Stimulated activated CD4-positive, alpha-beta T cell treated with anti-CD3 and anti-CD28 coated beads, Interleukin-1b, Interleukin-23, amount 100 ng/mL, for 1 hour (primary cell): ENCODE results near the gene PPP1CC.
"Not testable (repeated sequence)": the region's sequence is repeated elsewhere in the genome, so short reads cannot be mapped to it uniquely, and the experiment has no call there.

ENCODE experiments used
- DNase-seq, 2 donors: peaks; one replicate each; pipeline ENCODE4 v3.0.0-alpha.2; 2020; ENCODE audit warnings: low read depth in 2 of 2

Gene PPP1CC

DNA sequence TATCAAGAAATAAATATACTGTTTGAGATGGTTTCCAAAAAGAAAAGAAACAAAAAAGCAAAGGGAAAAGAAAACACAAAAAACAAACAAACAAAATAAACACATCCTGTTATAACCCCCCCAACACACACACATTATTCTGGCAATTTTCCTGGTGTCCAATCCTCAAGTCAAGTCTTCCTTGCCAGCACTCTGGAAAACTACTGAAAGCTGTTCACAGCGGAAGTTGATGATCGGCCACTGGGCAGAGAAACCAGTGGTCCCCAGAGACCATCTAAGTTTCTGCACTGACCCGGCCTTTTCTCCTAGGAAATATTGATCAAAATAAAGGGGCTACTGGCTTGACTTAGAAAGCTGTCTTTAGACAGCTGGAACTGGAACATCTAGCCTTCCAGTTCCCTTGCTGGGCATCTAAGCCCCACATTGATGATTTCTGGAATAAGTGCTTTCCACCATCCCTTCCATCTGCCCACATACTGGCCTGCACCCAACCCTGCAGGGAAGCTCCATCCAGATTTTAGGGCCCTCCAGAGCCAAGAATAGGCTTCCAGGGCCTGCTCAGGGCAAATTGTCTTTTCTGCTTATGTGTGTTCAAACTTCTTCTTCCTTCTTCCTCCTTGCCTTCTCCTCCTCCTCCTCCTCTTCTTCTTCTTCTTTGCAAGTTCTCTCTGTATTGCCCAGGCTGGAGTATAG, 11.6 kb upstream of the PPP1CC start:
- DNase-seq = no peak

DNA sequence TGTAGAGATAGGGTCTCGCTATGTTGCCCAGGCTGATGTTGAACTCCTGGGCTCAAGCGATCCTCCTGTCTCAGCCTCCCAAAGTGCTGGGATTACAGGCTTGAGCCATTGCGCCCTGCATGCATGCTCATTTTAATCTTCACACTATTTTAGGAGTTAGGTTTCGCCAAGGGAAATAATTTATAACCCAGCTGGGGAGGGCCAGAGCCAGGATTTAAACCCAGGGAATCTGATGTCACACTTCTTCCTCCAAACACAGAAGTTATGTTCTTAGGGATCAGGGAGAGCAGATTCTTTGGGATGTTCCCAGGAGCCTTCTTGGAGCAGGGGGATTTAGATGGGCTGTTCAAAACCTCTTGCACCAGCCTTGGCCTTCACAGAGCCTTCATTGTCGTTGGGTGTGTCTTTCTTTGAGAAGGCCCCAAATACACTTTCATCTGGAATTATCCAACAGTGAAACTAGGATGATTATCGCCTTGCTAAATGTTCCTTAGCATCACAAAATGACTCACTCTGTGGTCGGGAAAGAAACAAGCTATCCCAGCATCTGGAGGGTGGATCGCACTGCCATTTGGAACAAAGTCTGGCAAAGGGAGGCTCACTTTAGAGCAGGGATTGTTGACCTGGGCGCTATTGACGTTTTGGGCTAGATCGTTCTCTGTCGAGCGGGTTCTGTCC, 8.2 kb upstream of the PPP1CC start:
- DNase-seq = no peak

DNA sequence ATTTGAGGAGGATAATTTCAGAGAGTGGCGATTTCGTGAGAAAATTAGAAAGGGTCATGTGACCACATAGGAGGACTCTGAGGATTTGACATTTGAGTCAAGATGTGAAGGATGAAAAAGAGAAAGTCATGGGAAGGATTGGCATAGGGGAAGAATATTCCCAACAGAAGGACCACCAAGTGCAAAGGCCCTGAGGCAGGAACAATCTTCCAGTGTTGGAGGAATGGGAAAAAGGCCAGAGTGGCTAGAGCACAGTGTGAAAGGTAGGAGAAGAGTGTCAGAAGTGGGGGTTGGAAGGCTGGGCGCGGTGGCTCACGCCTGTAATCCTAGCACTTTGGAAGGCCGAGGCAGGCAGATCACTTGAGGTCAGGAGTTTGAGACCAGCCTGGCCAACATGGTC, 3.9 kb upstream of the PPP1CC start:
- no peak for DNase-seq

DNA sequence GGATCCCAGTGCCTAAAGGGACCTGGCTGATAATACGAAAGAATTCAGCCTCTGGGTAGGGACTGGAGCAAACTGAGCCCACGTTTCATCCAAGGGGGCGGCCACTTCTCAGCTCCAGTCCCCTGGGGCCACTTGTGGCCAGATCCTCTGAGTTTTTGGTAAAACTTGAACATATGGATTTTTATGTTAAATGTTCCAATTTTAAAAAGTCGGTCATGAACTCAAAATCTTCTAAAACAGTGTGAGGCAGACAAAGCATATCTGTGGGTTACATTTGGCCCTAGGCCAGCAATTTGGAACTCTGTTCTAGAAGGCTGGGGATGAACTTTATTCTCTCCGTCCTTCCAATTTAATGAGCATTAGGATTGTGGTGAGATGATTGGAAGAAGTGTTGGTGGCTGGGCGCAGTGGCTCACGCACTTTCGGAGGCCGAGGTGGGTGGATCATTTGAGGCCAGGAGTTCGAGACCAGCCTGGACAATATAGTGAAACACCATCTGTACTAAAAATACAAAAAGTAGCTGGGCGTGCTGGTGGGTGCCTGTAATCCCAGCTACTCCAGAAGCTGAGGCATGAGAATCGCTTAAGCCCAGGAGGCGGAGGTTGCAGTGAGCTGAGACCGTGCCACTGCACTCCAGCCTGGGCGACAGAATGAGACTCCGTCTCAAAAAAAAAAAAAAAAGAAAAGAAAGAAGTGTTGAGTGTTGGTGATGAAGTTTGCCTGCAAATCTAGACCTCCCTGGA, 3.0 kb upstream of the PPP1CC start:
- DNase-seq = no peak

DNA sequence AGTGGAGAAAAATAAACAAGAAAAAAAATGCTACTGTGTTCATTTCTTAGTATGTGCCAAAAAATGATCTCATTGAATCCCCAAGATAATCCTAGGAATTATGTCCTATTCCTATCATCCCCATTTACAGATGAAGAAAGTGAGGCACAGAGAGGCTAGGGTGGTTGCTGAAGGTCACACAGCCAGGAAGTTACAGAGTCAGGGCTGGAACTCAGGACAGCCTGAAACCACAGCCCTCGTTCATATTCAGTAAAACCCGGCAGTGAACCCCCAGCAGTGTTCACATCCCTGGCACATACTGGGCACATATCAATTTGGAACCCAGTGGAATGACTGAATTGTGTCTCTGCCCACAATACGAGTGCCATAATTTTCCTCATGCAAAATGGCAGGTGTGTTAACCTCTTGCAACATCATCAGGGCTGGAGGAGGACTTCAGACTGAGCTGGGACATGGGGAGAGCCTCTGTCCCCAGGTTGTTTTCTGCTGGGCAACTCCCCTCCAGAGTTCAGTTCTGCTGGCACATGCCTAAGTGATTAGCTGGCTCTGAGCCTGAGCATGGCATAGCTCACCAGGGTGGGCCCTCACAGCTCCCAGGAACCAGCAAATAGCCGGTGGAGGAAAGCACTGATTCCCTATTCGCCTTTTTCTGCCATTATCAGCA, 2.0 kb upstream of the PPP1CC start:
- DNase-seq = no peak

DNA sequence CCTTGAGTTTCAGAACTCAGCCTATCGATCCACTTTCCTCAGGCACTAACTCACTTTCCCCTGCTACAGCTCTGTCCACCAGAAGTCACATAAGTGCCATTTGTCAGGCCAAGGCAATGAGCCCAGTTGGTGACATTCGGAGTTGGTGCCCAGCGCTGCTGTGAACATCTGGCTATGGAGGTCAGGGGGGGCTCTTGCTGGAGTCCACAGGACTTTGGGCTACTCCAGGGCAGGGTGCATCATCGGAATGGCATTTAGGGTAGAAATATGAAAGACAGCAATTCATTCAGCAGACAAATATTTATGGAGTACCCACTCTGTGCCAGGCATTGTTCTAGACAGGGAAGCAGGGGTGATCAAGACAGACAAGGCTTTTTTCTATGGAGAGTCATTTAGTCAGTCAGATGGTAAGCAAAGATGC, 1.5 kb upstream of the PPP1CC start:
- no peak for DNase-seq

DNA sequence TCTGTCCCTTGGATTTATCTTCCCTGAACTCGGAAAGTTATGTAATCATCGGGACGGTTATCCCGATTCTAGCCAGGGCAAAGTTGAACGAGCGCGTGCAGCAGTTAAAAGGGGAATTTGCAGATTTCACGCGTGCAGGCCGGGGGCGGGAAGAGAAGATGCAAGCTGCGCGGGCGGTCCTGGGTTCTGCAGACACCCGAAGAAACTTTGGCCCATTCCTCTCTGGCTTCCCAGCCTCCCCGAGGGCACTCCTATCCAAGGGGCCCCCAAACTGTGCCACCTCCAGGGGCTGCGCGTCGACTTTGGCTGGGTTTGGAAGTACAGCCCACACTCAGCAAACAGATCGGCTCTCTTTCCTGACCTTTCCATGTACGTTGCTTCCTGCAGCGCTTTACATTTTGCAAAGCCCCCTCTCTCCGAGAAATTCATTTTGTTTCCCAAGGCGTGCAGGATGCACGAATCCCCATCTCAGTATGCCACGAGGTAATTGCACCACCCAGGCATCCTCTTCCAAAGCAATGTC, 941 bp upstream of the PPP1CC start:
- DNase-seq = no peak

DNA sequence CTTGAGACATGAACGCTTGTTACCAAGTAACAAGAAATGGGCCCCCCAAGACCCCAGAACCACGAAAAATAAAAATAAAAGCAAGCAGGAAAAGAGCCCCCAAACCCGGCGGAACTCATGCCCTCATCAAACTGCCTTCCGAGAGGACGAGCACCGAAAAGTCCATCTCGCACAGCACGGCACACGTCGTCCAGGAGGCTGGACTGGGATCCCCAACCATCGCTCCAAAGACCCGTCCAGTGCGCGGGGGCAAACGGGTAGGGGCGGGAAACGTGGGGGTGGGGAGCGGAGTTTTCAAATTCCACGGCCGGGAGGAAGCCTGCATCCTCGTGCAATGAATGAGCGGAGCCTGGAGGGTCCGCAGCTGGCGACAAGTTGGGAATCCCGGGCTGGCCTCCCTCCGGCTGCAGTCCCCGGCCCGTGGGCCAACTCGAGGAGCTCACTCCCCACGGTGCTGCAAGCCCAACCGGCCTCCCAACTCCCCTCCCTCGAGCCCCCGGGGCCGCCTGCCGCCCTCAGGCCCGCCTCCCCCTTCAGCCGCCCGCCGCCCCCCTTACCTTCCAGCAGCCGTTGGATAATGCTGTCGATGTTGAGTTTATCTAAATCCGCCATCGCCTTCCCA, 484 bp downstream of the PPP1CC start:
- DNase-seq = no peak

DNA sequence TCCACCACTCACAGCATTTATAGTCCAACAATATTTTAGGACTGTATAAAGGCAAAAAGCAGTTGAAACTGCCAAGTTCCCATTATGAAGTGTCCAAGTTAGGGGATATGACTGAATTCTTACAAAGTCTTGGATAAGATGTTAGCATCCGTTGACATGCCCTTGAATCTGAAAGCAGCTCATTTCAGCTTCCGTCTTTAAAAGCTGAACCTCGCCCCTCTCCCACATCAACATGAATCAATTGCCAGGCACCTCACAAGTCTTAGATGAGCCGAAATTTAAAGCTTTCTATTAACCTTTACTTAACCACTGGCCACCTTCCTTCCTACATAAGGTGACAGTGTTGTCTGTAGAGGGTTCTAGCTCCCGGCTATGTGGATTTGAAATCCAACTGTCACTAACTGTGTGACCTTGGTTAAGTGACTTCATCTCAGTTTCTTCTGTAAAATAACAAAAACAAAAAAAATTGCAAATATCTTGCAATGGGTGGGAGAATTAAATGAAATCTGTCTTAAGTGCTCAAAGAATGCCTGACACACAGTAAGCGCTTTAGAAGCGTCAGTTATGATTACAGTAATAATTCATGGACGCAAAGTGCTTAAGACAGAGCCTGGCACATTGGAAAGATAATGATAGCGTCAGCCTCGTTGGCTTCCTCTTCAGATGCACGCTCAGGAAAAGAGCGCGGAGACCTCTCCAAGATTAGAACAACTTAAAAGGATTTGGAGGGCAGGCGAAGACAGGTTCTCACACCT, 1.2 kb downstream of the PPP1CC start:
- no peak for DNase-seq

DNA sequence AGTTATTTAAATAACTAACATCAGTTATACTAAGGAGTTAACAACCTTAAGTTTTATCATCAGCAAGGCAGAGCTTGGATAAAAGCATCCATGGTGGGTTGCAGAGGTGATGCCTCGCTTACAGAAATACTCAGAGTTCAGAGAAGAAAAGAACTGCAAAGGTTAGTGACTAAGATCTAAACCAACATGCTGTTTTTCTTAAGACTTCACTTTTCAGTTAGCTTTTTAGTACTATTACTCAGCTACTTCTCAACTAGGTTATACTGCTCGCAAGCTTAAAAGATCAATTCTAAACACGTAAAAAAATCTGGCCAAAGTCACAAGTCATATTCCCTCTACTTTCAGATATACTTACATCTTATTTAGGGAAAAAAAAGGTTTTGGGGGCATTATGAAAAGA, 2.8 kb downstream of the PPP1CC start:
- DNase-seq = no peak

DNA sequence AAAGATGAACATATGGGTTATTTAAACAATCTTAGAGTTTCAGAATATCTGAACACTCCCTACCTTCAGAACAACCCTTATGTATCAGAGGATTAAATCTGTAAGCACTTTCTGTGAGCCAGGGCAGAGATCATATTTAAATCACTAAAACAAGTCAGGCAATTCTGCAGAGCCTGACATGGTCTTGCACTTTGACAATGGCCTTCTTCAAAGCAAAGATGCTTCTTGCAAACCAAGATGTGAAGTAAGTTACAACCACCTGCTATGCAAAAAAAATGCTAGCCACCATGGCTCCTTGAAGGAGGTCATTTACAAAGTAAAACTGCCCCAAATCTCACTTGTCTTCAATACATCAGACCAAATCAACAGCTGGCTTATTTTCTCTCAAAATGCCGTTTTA, 3.2 kb downstream of the PPP1CC start:
- no peak for DNase-seq

DNA sequence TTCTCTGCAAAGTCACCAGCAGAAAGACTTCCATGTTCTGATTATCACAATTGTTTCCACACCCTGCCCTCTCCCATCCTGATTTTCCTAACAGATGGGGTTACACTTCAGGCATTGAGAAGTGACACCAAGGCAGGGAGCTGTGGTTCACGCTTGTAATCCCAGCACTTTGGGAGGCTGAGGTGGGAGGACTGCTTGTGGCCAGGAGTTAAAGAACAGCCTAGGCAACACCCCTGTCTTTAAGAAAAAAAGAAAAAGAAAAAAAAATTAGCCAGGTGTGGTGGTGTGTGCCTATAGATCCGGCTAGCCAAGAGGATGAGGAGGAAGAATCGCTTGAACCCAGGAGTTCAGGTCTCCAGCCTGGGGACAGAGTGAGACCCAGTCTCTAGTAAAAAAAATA, 5.2 kb downstream of the PPP1CC start:
- DNase-seq = no peak

DNA sequence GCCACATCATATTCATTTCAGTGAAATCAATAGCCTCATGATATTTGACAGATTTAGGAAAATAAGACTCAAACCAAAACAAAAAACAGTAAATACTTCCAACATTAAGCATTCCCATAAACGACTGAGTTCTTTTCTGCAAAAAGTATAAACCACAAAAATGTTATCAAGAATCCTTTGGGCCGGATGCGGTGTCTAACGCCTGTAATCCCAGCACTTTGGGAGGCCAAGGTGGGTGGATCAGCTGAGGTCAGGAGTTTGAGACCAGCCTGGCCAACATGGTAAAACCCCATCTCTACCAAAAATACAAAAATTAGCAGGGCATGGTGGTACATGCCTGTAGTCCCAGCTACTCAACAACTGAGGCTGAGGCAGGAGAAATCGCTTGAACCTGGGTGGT, 5.7 kb downstream of the PPP1CC start:
- not testable (repeated sequence) for DNase-seq

DNA sequence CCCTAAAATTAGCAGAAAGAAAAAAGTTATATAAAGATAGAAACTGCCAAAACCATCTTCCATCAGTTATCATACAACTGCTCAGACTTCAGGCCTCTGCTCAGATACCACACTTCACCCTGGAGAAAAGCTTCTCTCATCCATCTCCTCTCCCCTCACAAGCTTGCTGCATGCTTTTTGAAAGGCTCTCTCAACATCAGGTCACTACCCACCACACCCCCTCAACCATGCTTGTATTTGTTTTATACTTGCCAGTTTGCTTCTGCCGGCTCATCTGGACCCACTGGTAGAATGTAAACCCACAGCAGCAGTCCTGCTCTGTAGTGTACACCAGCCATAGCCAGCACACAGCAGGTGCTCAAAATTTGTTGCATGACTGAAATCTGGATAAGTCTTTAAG, 8.8 kb downstream of the PPP1CC start:
- no peak for DNase-seq

DNA sequence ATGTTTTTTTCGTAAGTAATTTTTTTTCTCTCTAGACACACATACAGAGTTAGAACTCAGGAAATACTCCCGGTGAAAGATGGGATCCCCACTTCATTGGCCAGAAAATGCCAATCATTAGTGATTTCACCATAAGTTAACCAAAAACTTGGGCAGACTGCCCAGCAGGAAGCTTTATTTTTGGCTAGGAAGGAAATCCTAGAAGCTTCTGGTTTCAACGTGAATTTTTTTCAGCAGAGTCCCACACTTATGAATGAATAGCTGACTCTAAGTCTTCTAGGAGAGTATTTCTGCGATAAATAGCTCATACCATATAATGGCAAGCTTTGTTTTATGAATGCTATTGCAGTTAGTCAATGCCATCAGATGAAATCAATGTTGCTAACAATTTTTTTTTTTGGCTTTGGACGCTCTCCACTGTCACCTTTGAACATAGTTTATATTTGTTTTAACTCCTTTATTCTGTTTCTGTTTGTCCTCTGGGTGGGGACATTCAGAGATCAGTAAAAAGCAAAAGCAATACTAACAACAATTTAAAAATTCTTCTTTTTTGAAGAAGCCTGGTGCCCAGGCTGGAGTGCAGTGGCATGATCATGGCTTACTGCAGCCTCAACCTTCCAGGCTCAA, 9.5 kb downstream of the PPP1CC start:
- DNase-seq = no peak

DNA sequence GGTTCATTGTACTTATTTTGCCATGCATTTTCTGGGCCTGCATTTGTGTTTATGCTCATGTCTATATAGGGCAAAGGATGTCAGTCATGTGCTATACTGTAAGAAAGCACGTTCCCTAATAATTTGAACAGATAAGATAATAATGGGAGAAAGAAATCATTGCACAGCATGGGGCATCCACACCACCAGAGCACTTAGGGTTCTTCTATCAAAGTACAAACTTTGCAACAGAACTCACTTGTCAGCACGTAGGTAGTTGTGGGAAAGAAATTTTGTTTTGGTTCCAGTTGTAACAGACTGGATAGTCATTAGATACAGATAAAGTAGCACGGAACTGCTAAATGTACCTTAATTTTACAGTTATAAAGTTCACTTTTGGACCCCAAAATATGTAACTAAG, 10.1 kb downstream of the PPP1CC start:
- no peak for DNase-seq

DNA sequence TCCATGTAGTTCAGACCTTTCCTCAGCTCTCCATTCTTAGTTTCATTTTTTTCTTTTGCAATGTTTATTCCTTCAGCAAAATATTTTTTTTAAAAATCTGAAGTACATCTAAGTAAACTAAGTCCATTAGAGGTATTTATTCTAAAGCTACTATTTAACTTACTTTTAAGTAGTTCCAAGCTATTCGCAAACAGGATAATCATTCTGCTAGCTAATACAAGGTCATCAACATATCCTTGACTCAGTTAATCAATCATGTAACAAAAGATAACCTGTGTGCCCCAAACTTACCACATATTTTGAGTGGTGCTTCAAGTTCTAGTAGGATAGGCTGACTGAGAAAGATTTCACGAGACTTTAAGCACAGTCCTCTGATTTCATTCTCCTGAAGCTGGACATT, 11.2 kb downstream of the PPP1CC start:
- DNase-seq = no peak

DNA sequence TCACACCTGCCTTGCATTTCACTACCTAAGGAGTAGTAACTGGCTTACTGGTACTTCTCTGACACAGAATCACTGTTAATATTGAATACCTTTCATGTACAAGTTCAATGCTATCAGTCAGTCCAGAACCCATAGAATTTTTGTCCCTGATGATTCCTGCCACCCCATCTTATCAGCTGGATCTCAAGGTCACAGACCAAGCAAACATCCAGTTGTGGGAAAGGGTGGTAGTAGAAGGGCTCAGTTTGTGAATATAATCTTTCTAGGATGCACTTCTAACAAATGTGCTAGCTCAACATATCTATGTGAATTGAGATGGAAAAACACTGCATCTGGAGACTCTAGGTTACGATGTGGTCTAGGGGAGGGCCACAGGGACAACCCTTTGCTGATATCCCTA, 14.1 kb downstream of the PPP1CC start:
- DNase-seq = no peak

DNA sequence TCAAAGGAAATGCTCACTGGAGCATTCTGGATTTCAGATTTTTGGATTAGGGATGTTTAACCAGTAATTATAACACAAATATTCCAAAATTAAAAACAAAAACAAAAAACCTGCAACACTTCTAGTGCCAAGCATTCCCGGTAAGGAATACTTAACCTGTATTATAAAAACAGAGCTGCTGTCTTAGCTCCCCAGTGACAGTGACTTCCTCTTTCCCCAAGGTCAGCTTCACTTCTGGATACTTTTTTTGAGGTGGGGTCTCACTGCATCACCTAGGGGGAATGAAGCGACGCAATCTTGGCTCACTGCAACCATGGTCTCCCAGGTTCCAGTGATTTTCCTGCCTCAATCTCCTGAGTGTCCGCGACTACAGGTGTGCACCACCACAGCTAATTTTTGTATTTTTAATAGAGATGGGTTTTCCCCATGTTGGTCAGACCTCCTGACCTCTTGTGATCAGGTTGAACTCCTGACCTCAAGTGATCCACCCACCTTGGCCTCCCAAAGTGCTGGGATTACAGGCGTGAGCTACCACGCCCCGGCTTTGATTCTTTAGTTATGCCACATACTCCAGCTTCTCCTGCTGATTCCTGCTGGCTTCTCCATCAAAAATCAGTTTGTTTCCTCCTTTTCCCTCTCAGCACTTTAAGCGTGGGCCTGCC, 15.9 kb downstream of the PPP1CC start:
- no peak for DNase-seq

DNA sequence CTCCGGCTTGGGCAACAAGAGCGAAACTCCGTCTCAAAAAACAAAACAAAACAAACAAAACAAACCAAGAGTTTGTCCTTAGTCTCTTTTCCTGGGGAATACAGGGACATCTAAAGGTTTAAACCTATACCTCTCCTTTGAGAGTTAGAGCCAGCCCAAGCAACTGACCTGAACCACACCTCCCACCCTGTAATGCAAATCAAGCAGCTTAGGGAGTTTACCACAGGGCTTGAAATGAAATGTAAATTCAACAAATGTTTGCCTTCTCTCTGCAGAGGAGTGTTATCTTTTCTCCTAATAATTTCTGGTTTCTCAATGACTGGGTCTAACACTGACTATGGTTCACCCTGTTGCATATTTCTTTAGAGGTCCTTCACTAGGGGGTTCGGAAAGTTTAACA, 16.7 kb downstream of the PPP1CC start:
- DNase-seq = no peak
